A673 (cell line): ENCODE data around the gene OR6M1.

Experiments used
- EZH2 ChIP-seq: fragments of 200-600 bp; sonication (generic); IDR thresholded peaks from 2 replicates; pipeline ENCODE4 v1.6.1; 2017; ENCODE audit warnings: borderline replicate concordance, low read depth, mild to moderate bottlenecking, mixed read lengths, antibody characterized with exemption, low read length; ENCODE audit not compliant: poor library complexity, severe bottlenecking
- TF ChIP-seq, protein P1 (sequence below): fragments of 300-800, 200-600 bp; sonication (generic); conservative IDR thresholded peaks from 2 replicates; pipeline ENCODE4 v1.5.1; 2017; ENCODE audit warnings: low read depth, mild to moderate bottlenecking, antibody characterized with exemption, low read length, moderate library complexity, mixed read lengths

DNA sequence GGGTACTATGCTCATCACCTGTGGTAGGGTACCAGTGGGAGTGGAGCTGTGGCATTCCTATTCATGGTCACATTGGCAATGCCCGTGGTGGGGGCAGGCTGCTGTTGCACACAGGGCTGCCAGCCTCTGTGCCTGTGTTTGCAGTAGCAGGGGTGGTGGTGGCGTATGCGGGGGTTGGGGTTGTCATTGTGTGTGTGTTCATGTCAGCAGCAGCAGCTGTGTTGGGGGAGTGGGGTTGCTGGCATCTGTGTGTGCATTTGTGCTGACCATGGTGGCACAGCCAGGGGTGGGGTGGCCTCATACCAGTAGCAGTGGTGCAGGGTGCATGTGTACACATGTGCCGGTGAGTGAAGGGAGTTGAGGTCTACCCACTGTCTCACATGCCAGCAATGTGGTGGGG lies 45.0 kb upstream of the OR6M1 start:
- no peak for TF ChIP-seq EZH2
- TF ChIP-seq, protein P1, sequence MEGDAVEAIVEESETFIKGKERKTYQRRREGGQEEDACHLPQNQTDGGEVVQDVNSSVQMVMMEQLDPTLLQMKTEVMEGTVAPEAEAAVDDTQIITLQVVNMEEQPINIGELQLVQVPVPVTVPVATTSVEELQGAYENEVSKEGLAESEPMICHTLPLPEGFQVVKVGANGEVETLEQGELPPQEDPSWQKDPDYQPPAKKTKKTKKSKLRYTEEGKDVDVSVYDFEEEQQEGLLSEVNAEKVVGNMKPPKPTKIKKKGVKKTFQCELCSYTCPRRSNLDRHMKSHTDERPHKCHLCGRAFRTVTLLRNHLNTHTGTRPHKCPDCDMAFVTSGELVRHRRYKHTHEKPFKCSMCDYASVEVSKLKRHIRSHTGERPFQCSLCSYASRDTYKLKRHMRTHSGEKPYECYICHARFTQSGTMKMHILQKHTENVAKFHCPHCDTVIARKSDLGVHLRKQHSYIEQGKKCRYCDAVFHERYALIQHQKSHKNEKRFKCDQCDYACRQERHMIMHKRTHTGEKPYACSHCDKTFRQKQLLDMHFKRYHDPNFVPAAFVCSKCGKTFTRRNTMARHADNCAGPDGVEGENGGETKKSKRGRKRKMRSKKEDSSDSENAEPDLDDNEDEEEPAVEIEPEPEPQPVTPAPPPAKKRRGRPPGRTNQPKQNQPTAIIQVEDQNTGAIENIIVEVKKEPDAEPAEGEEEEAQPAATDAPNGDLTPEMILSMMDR = no peak
